CD14-positive monocyte (primary cell): Measurements from ENCODE around the gene TENM3. TPM values are rescaled to one million over a fixed set of nuclear protein-coding genes. Genes with fewer than 3 reads are reported as not detected.

Experiments used
- DNase-seq, 3 donors: peaks; one replicate each; pipeline ENCODE4 v3.0.0-alpha.2; 2011 to 2022
- H2AFZ ChIP-seq: 2 replicates; pipeline ENCODE4 v1.6.0; 2012; ENCODE audit warnings: mild to moderate bottlenecking, low read depth, low read length, inconsistent platforms; ENCODE audit not compliant: insufficient read depth, poor library complexity, severe bottlenecking
- H3K27ac ChIP-seq, 2 donors: 1 replicate in 1 of 2; 2 replicates in 1 of 2; pipeline ENCODE4 v1.5.1; 2012 to 2013; ENCODE audit warnings: low read length in 2 of 2, control low read depth in 1 of 2, inconsistent platforms in 1 of 2, low read depth in 1 of 2, mild to moderate bottlenecking in 1 of 2
- H3K27me3 ChIP-seq, 2 donors: one replicate each; pipeline versions ENCODE4 v1.6.0 to v1.6.1; 2011 to 2013; ENCODE audit warnings: low read length in 2 of 2; ENCODE audit not compliant: control insufficient read depth in 2 of 2, insufficient read depth in 2 of 2
- H3K36me3 ChIP-seq, 2 donors: replicated peaks in 1 of 2; 1 replicate in 1 of 2; 2 replicates in 1 of 2; pipeline versions ENCODE4 v1.5.1 to v1.6.1; 2012 to 2013; ENCODE audit warnings: low read length in 2 of 2, control low read depth in 1 of 2, inconsistent platforms in 1 of 2, mild to moderate bottlenecking in 1 of 2; ENCODE audit not compliant: insufficient read depth in 2 of 2, control insufficient read depth in 1 of 2
- H3K4me1 ChIP-seq, 2 donors: 1 replicate in 1 of 2; 2 replicates in 1 of 2; pipeline versions ENCODE4 v1.5.1 to v1.6.1; 2012 to 2013; ENCODE audit warnings: low read length in 2 of 2, control low read depth in 1 of 2, inconsistent platforms in 1 of 2, mild to moderate bottlenecking in 1 of 2, moderate library complexity in 1 of 2; ENCODE audit not compliant: insufficient read depth in 2 of 2, control insufficient read depth in 1 of 2
- H3K4me2 ChIP-seq: replicated peaks from 2 replicates; pipeline ENCODE3; 2012; ENCODE audit warnings: low read length, moderate library complexity, mild to moderate bottlenecking; ENCODE audit not compliant: poor library complexity, severe bottlenecking; ENCODE audit errors: extremely low read depth
- H3K4me3 ChIP-seq, 3 experiments: fragments of 200-600 bp in 1 of 3; sonication (generic) in 1 of 3; replicated peaks in 1 of 3; 1 replicate in 2 of 3; 2 replicates in 1 of 3; pipeline ENCODE4 v1.5.1; 2011 to 2013; ENCODE audit warnings: low read length in 3 of 3, mild to moderate bottlenecking in 3 of 3, control low read depth in 2 of 3, low read depth in 2 of 3, inconsistent platforms in 1 of 3, moderate library complexity in 1 of 3
- H3K79me2 ChIP-seq: 2 replicates; pipeline ENCODE4 v1.6.0; 2012; ENCODE audit warnings: mild to moderate bottlenecking, control low read depth, inconsistent platforms, low read length, moderate library complexity; ENCODE audit not compliant: insufficient read depth
- H3K9ac ChIP-seq: 2 replicates; pipeline ENCODE4 v1.6.0; 2017; ENCODE audit warnings: low read length, mild to moderate bottlenecking; ENCODE audit not compliant: insufficient read depth, poor library complexity, severe bottlenecking
- H3K9me3 ChIP-seq, 2 donors: replicated peaks in 1 of 2; 1 replicate in 1 of 2; 2 replicates in 1 of 2; pipeline versions ENCODE4 v1.5.1 to v1.6.1; 2012 to 2013; ENCODE audit warnings: low read length in 2 of 2, control low read depth in 1 of 2; ENCODE audit not compliant: control insufficient read depth in 1 of 2, insufficient read depth in 1 of 2
- H4K20me1 ChIP-seq: 2 replicates; pipeline ENCODE4 v1.6.0; 2012; ENCODE audit warnings: mild to moderate bottlenecking, low read length, control low read depth, moderate library complexity; ENCODE audit not compliant: insufficient read depth
- H3K27ac Mint-ChIP-seq, 7 donors: one replicate each; pipeline ENCODE4 v1.8.0; 2020; ENCODE audit warnings: mild to moderate bottlenecking in 7 of 7, mixed read lengths in 7 of 7, moderate library complexity in 6 of 7, inconsistent platforms in 2 of 7
- H3K27me3 Mint-ChIP-seq, 3 donors: one replicate each; pipeline ENCODE4 v1.8.0; 2021 to 2022; ENCODE audit warnings: low read depth in 3 of 3, mild to moderate bottlenecking in 3 of 3, mixed read lengths in 3 of 3, moderate library complexity in 3 of 3, inconsistent platforms in 1 of 3
- H3K36me3 Mint-ChIP-seq, 2 donors: one replicate each; pipeline ENCODE4 v1.8.0; 2020; ENCODE audit warnings: mixed read lengths in 2 of 2, inconsistent platforms in 1 of 2, mild to moderate bottlenecking in 1 of 2
- H3K4me1 Mint-ChIP-seq: one replicate; pipeline ENCODE4 v1.8.0; 2020; ENCODE audit warnings: mild to moderate bottlenecking, mixed read lengths
- H3K4me3 Mint-ChIP-seq, 2 donors: one replicate each; pipeline ENCODE4 v1.8.0; 2020; ENCODE audit warnings: mild to moderate bottlenecking in 2 of 2, mixed read lengths in 2 of 2, moderate library complexity in 1 of 2
- H3K9me3 Mint-ChIP-seq, 7 donors: one replicate each; pipeline ENCODE4 v1.8.0; 2020 to 2022; ENCODE audit warnings: mixed read lengths in 7 of 7, mild to moderate bottlenecking in 6 of 7, moderate library complexity in 6 of 7, inconsistent platforms in 2 of 7
- WGBS: methylation state at CpG from one replicate; pipeline ENCODE4 v1.1.5; 2013; ENCODE audit warnings: missing lambda C conversion rate; ENCODE audit not compliant: insufficient coverage; 5-methylcytosine and 5-hydroxymethylcytosine counted together
- intact Hi-C, 2 donors: fragments of 100-400 bp; cut with micrococcal nuclease; formaldehyde crosslinking; loops; one replicate each; pipeline versions ENCODE4 v1.15.0 to v1.15.1; 2023
- polyA plus RNA-seq, 3 donors: library from polyadenylated mRNA; depleted of rRNA in 1 of 3; unstranded in 2 of 3; stranded (reverse) in 1 of 3; fragments of 300-500 nt in 2 of 3; fragments of >200 nt in 1 of 3; fragmentation: Illumina TruSeq in 2 of 3; gene quantifications; 1 replicate in 2 of 3; 2 replicates in 1 of 3; pipeline ENCODE4 v1.2.3, GENCODE V29; 2012 to 2021
- TF ChIP-seq, protein P1 (sequence below): fragments of 200-600 bp; IDR thresholded peaks from one replicate; pipeline ENCODE4 v1.8.0; 2022; ENCODE audit warnings: antibody characterized with exemption, mild to moderate bottlenecking

TENM3 gene
- polyA plus RNA-seq, 3 donors, result not detected

DNA sequence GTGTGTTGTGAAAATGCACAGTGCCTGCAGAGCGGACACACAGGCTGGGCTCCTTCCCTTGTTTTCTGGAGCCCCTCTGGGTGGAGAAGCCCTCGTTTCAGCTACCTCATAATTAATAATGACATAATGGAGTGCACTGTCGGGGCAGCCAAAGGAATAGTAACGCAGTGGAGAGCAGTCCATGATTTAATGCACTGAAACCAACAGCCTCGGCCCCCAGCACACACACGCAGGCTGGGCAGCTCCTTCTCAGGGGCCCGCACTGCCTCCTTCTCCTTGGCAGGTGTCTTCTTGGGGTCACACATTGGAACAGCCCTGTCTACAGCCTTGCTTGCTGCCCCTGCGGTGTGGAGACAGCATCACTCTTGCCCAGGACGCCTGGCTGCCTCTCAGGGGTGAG, 584.8 kb downstream of the TENM3 start:
- peaks cover 27% of the 10 kb centered on the region for H3K4me1 Mint-ChIP-seq
- Histone ChIP-seq H2AFZ (no peak overlapping the region), H3K4me3 (no peak overlapping the region), H3K36me3 (no peaks in the 10 kb centered on the region), H4K20me1 (no peaks in the 10 kb centered on the region), H3K9me3 (peaks cover 0 to 4% of the 10 kb centered on the region in 2 donors), H3K27me3 (peaks cover 0 to 2% of the 10 kb centered on the region in 2 donors), H3K4me2 (no peak overlapping the region), H3K4me1 (peaks cover 0 to 14% of the 10 kb centered on the region in 2 donors), H3K79me2 (no peaks in the 10 kb centered on the region), H3K9ac (no peak overlapping the region), H3K27ac (no peak overlapping the region)
- H3K4me3 Mint-ChIP-seq, result no peak overlapping the region
- TF ChIP-seq, protein P1, sequence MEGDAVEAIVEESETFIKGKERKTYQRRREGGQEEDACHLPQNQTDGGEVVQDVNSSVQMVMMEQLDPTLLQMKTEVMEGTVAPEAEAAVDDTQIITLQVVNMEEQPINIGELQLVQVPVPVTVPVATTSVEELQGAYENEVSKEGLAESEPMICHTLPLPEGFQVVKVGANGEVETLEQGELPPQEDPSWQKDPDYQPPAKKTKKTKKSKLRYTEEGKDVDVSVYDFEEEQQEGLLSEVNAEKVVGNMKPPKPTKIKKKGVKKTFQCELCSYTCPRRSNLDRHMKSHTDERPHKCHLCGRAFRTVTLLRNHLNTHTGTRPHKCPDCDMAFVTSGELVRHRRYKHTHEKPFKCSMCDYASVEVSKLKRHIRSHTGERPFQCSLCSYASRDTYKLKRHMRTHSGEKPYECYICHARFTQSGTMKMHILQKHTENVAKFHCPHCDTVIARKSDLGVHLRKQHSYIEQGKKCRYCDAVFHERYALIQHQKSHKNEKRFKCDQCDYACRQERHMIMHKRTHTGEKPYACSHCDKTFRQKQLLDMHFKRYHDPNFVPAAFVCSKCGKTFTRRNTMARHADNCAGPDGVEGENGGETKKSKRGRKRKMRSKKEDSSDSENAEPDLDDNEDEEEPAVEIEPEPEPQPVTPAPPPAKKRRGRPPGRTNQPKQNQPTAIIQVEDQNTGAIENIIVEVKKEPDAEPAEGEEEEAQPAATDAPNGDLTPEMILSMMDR, result no peak
- no peak overlapping the region for H3K27ac Mint-ChIP-seq
- DNase-seq, result no peak
- intact Hi-C loops, result no loop called here
- H3K36me3 Mint-ChIP-seq, result no peaks in the 10 kb centered on the region
- peaks cover 0 to 7% (median 0%) of the 10 kb centered on the region in 7 donors for H3K9me3 Mint-ChIP-seq
- WGBS, result 96% methylated on average over 3 of the region's 9 CpGs
- peaks cover 4 to 11% (median 9%) of the 10 kb centered on the region in 3 donors for H3K27me3 Mint-ChIP-seq

DNA sequence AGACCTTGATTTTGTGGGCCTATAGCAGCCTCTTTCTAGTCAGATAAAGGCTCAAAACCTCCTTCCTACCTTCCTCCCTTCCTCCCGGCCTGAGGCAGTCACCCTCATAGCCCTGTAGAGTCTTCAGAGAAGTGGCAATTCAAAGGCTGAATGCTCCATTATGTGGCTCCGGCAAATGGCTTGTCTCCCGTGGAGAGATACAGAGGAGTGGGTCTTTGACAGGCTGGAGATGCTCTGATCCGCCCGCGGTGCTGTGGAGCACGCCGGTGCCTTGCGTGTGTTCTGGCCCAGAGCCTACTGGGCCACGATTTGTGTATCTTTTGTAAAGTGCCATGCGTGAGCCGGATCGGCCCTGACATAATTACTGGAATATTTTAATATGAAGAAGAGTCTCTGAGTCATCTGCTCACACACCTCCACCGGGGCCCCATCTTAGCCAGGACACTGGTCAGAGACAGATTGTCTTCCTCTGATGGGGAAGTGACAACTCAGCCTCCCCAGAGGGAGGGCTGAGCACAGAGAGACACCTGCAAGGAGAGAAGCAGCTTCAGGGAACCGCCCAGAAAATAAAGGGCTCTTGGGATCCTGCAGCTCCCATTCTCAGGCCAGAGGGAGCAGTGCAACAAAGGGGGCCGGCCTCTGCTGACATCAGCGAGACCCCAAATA, 585.3 kb downstream of the TENM3 start:
- Histone ChIP-seq H2AFZ (no peak overlapping the region), H3K27ac (no peak overlapping the region), H3K4me3 (no peak overlapping the region), H3K4me1 (peaks cover 0 to 10% of the 10 kb centered on the region in 2 donors), H3K27me3 (peaks cover 0 to 2% of the 10 kb centered on the region in 2 donors), H3K79me2 (no peaks in the 10 kb centered on the region), H3K36me3 (no peaks in the 10 kb centered on the region), H3K4me2 (no peak overlapping the region), H3K9me3 (peaks cover 0 to 4% of the 10 kb centered on the region in 2 donors), H4K20me1 (no peaks in the 10 kb centered on the region), H3K9ac (no peak overlapping the region)
- Mint-ChIP-seq H3K4me1 (peaks cover 24% of the 10 kb centered on the region), H3K27ac (peak overlapping the region in 1 of 7 donors; percentile 3), H3K9me3 (peaks cover 0 to 7% (median 0%) of the 10 kb centered on the region in 7 donors), H3K27me3 (peaks cover 4 to 11% (median 9%) of the 10 kb centered on the region in 3 donors), H3K4me3 (no peak overlapping the region), H3K36me3 (no peaks in the 10 kb centered on the region)
- intact Hi-C loops, result no loop called here
- TF ChIP-seq, protein P1, result no peak
- 87% methylated on average over 9 of the region's 17 CpGs for WGBS
- DNase-seq, result no peak
